Measurements from ENCODE around the gene UNC5CL.

GRCh38 chr6:40982917-40983316 is 56.1 kb downstream of the UNC5CL start:
- no peak for TF ChIP-seq CTCF (IDR thresholded peaks at IDR 0.05)
- no peak for TF ChIP-seq POLR2A (IDR thresholded peaks at IDR 0.05)

Measured in heart left ventricle (tissue), 13 donors.